ENCODE data around the gene IFTAP. TPM values are rescaled to one million over a fixed set of nuclear protein-coding genes. Genes with fewer than 3 reads are reported as not detected.

The IFTAP gene
- total and polyA plus RNA-seq, 2 donors (not counting 3 experiments of a cell fraction or from before 2014, with no cell fraction given) = 15.8 to 19.6 TPM

GRCh38 chr11:36689442-36689841 is 95.1 kb downstream of the IFTAP start:
- Histone ChIP-seq H3K36me3 (ENCODE audit: control insufficient read depth in 2 of 2, extremely low read depth in 1 of 2, insufficient read depth in 2 of 2, low read length in 2 of 2) (no peaks in the 10 kb centered on the region), H3K9me1 (replicated peaks; ENCODE audit: control insufficient read depth, extremely low read depth, insufficient read depth, low read length) (no peaks in the 10 kb centered on the region), H4K20me1 (replicated peaks; ENCODE audit: control insufficient read depth, extremely low read depth, insufficient read depth, low read length) (no peaks in the 10 kb centered on the region), H3K27ac (ENCODE audit: insufficient read depth, low read depth, low read length) (no peak overlapping the region), H2AFZ (ENCODE audit: low read depth, low read length) (no peak overlapping the region), H3K9ac (replicated peaks; ENCODE audit: extremely low read depth, insufficient read depth, low read length) (no peak overlapping the region), H3K4me3 (replicated peaks in 1 of 3; ENCODE audit: insufficient read depth in 1 of 3, low read depth in 1 of 3, low read length in 3 of 3) (no peak overlapping the region), H3K27me3 (ENCODE audit: control insufficient read depth in 2 of 2, insufficient read depth in 2 of 2, low read length in 2 of 2) (no peaks in the 10 kb centered on the region), H3K4me2 (ENCODE audit: insufficient read depth, low read length) (no peak overlapping the region), H3K79me2 (ENCODE audit: control insufficient read depth, insufficient read depth, low read length) (no peaks in the 10 kb centered on the region), H3K4me1 (ENCODE audit: control insufficient read depth, extremely low read depth, insufficient read depth, low read length) (no peaks in the 10 kb centered on the region), H3K9me3 (replicated peaks; ENCODE audit: control insufficient read depth, insufficient read depth, low read length) (no peaks in the 10 kb centered on the region)
- TF ChIP-seq POLR2A (IDR thresholded peaks at IDR 0.05; ENCODE audit: low read depth, low read length) = no peak
- TF ChIP-seq MAX (IDR thresholded peaks at IDR 0.05; ENCODE audit: insufficient read depth, insufficient read length) = no peak
- BruUV-seq (replicated peaks) = no TSS peak
- ChIA-PET CTCF (interaction anchor here (1.1 to 1.7 kb wide), 3 partner anchors 13 to 125 kb away, joined by 4 to 8 read pairs (median 5); no protein-coding TSS in a partner anchor), POLR2A (no interaction called here)
- intact Hi-C loops (cut with micrococcal nuclease) (no loop called here), dilution Hi-C loops (cut with MboI; ENCODE audit: extremely low pct_ligation_motif_present, low sequenced_read_pairs) (no loop called here)
- FAIRE-seq (no peak), DNase-seq (ENCODE audit: low read depth, low spot score) (no peak)

- no peak overlapping the region for H2AFZ ChIP-seq (ENCODE audit: low read depth, low read length)
- H3K9me1 ChIP-seq (replicated peaks; ENCODE audit: control insufficient read depth, extremely low read depth, insufficient read depth, low read length) = no peaks in the 10 kb centered on the region
- H3K9me3 ChIP-seq (replicated peaks; ENCODE audit: control insufficient read depth, insufficient read depth, low read length) = no peaks in the 10 kb centered on the region
- no peaks in the 10 kb centered on the region for H3K79me2 ChIP-seq (ENCODE audit: control insufficient read depth, insufficient read depth, low read length)
- dilution Hi-C loops (cut with MboI; ENCODE audit: extremely low pct_ligation_motif_present, low sequenced_read_pairs) (no loop called here), intact Hi-C loops (cut with micrococcal nuclease) (no loop called here)
- H3K4me2 ChIP-seq (ENCODE audit: insufficient read depth, low read length) = no peak overlapping the region
- TF ChIP-seq CTCF (IDR thresholded peaks at IDR 0.05; ENCODE audit: extremely low read depth in 1 of 2, insufficient read depth in 1 of 2, low read depth in 1 of 2, low read length in 2 of 2) = no peak
- DNase-seq (ENCODE audit: low read depth, low spot score) (no peak), FAIRE-seq (no peak)
- ChIA-PET CTCF (interaction anchor here (0.8 to 1.9 kb wide), 3 partner anchors 21 to 64 kb away, joined by 3 to 8 read pairs (median 3); no protein-coding TSS in a partner anchor), POLR2A (no interaction called here)
- peaks cover 0 to 2% of the 10 kb centered on the region in 2 experiments for H3K27me3 ChIP-seq (ENCODE audit: control insufficient read depth in 2 of 2, insufficient read depth in 2 of 2, low read length in 2 of 2)
- no peaks in the 10 kb centered on the region for H4K20me1 ChIP-seq (replicated peaks; ENCODE audit: control insufficient read depth, extremely low read depth, insufficient read depth, low read length)
- no peaks in the 10 kb centered on the region for H3K36me3 ChIP-seq (ENCODE audit: control insufficient read depth in 2 of 2, extremely low read depth in 1 of 2, insufficient read depth in 2 of 2, low read length in 2 of 2)
- BruUV-seq (replicated peaks) = no TSS peak
- H3K9ac ChIP-seq (replicated peaks; ENCODE audit: extremely low read depth, insufficient read depth, low read length) = no peak overlapping the region
- no peaks in the 10 kb centered on the region for H3K4me1 ChIP-seq (ENCODE audit: control insufficient read depth, extremely low read depth, insufficient read depth, low read length)
- no peak overlapping the region for H3K27ac ChIP-seq (ENCODE audit: insufficient read depth, low read depth, low read length)
- no peak overlapping the region for H3K4me3 ChIP-seq (replicated peaks in 1 of 3; ENCODE audit: insufficient read depth in 1 of 3, low read depth in 1 of 3, low read length in 3 of 3)
These were observed 98.4 kb downstream of the IFTAP start for GRCh38 chr11:36692704-36693103.

Measured in endothelial cell of umbilical vein (primary cell).